ENCODE results near the gene PHLDB1. TPM values are rescaled to one million over a fixed set of nuclear protein-coding genes. Genes with fewer than 3 reads are reported as not detected.
A peak's percentile ranks its signal among the peaks of the same experiment; 100 is the strongest.
"Not testable (repeated sequence)": the region's sequence is repeated elsewhere in the genome, so short reads cannot be mapped to it uniquely, and the experiment has no call there.

Gene PHLDB1
- total RNA-seq, 4 donors from 2014 or later, result 16.5 to 35.7 (median 22.7) TPM

GRCh38 chr11:118684187-118684586 is 76.8 kb downstream of the PHLDB1 start:
- Histone ChIP-seq H3K36me3 (no peaks in the 10 kb centered on the region), H3K4me3 (no peak overlapping the region), H3K4me1 (no peaks in the 10 kb centered on the region), H3K27me3 (no peaks in the 10 kb centered on the region), H3K27ac (no peak overlapping the region), H3K9me3 (no peaks in the 10 kb centered on the region)
- intact Hi-C loops (cut with DNase I; ENCODE audit: low total_unique reads) (no loop called here), in situ Hi-C loops (cut with MboI; ENCODE audit: low sequenced_read_pairs in 4 of 4) (loop anchor here in 1 of 4 donors (25.0 kb wide), 1 partner anchor 103 kb away; the partner anchor contains the start of gene DDX6)
- TF ChIP-seq POLR2A (IDR thresholded peaks at IDR 0.05) (no peak), CTCF (IDR thresholded peaks at IDR 0.05 in 4 of 5, conservative IDR thresholded peaks at IDR 0.05 in 1 of 5) (no peak)
- ATAC-seq (no peak), DNase-seq (no peak)

DNA sequence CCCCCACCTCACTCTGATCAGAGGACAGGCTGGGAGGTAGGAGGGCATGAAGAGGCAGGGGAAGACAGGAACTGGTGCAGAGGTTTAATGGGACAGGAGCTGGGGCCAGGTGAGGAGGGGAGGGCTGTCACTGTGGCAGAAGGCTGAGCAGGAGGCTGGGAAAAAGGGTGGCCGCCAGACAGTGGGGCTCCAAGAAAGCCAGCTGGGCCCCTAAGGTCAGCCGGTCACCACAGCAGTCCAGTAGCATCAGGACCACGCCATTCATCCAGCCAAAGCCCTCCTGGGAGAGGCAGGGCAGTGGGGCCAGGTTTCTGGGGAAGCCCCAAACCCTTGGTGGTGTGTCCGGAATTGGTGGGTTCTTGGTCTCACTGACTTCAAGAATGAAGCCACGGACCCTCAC is 80.5 kb downstream of the PHLDB1 start:
- Histone ChIP-seq H3K27me3 (no peaks in the 10 kb centered on the region), H3K4me1 (peaks cover 0 to 4% of the 10 kb centered on the region in 2 donors), H3K27ac (no peak overlapping the region), H3K4me3 (no peak overlapping the region), H3K36me3 (no peaks in the 10 kb centered on the region), H3K9me3 (no peaks in the 10 kb centered on the region)
- ATAC-seq (no peak), DNase-seq (no peak)
- intact Hi-C loops (cut with DNase I; ENCODE audit: low total_unique reads) (no loop called here), in situ Hi-C loops (cut with MboI; ENCODE audit: low sequenced_read_pairs in 4 of 4) (loop anchor here in 1 of 4 donors (25.0 kb wide), 1 partner anchor 99 kb away; the partner anchor contains the start of gene DDX6)
- TF ChIP-seq CTCF (IDR thresholded peaks at IDR 0.05 in 4 of 5, conservative IDR thresholded peaks at IDR 0.05 in 1 of 5) (no peak), POLR2A (IDR thresholded peaks at IDR 0.05) (no peak)

GRCh38 chr11:118688339-118688738 is 80.9 kb downstream of the PHLDB1 start:
- in situ Hi-C loops (cut with MboI; ENCODE audit: low sequenced_read_pairs in 4 of 4), result loop anchor here in 1 of 4 donors (25.0 kb wide), 1 partner anchor 99 kb away; the partner anchor contains the start of gene DDX6
- ATAC-seq; H3K36me3 ChIP-seq; H3K27ac ChIP-seq; H3K9me3 ChIP-seq; DNase-seq; H3K4me3 ChIP-seq; H3K4me1 ChIP-seq; H3K27me3 ChIP-seq; intact Hi-C loops (cut with DNase I; ENCODE audit: low total_unique reads): not testable (repeated sequence)

GRCh38 chr11:118688851-118689502 is 81.6 kb downstream of the PHLDB1 start:
- in situ Hi-C loops (cut with MboI; ENCODE audit: low sequenced_read_pairs in 4 of 4) (loop anchor here in 1 of 4 donors (25.0 kb wide), 1 partner anchor 98 kb away; the partner anchor contains the start of gene DDX6), intact Hi-C loops (cut with DNase I; ENCODE audit: low total_unique reads) (no loop called here)
- no peak for DNase-seq
- no peak for TF ChIP-seq CTCF (IDR thresholded peaks at IDR 0.05 in 4 of 5, conservative IDR thresholded peaks at IDR 0.05 in 1 of 5)
- no peak for TF ChIP-seq POLR2A (IDR thresholded peaks at IDR 0.05)
- H3K4me3 ChIP-seq, result peak overlapping the region in 3 of 4 donors; percentile 57 to 64 (median 61)
- H3K9me3 ChIP-seq, result no peaks in the 10 kb centered on the region
- no peaks in the 10 kb centered on the region for H3K36me3 ChIP-seq
- H3K27ac ChIP-seq, result peak overlapping the region in 1 of 4 donors; percentile 70
- no peak for ATAC-seq
- H3K4me1 ChIP-seq, result peaks cover 0 to 4% of the 10 kb centered on the region in 2 donors
- H3K27me3 ChIP-seq, result no peaks in the 10 kb centered on the region

DNA sequence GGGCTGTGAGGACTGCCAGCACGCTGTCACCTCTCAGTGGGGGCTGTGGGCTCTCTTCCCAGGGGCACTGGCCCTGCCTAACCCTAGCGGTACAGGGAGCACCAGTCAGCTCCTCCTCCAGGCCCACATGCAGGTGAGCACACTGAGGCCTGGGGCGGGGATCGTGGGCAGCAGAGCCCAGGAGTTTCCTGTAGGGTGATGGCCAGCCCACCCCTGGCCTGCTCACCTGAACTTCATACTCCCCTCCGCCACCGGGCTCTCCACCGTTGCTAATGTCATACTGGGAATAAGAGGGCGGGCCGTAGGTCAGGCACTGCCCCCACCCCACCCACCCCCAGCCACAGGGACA is 82.1 kb downstream of the PHLDB1 start:
- peak overlapping the region; percentile 70 to 83 (median 77) for H3K27ac ChIP-seq
- H3K27me3 ChIP-seq, result no peaks in the 10 kb centered on the region
- no peak for DNase-seq
- peak; percentile 27 to 28 for ATAC-seq
- in situ Hi-C loops (cut with MboI; ENCODE audit: low sequenced_read_pairs in 4 of 4), result loop anchor here in 1 of 4 donors (25.0 kb wide), 1 partner anchor 98 kb away; the partner anchor contains the start of gene DDX6
- H3K36me3 ChIP-seq, result no peaks in the 10 kb centered on the region
- H3K9me3 ChIP-seq, result no peaks in the 10 kb centered on the region
- TF ChIP-seq CTCF (IDR thresholded peaks at IDR 0.05 in 4 of 5, conservative IDR thresholded peaks at IDR 0.05 in 1 of 5), result no peak
- TF ChIP-seq POLR2A (IDR thresholded peaks at IDR 0.05), result no peak
- intact Hi-C loops (cut with DNase I; ENCODE audit: low total_unique reads), result no loop called here
- H3K4me3 ChIP-seq, result peak overlapping the region; percentile 47 to 64 (median 59)
- peaks cover 0 to 4% of the 10 kb centered on the region in 2 donors for H3K4me1 ChIP-seq
